ENCODE measurements around the gene EMD.

- TF ChIP-seq, protein P1, sequence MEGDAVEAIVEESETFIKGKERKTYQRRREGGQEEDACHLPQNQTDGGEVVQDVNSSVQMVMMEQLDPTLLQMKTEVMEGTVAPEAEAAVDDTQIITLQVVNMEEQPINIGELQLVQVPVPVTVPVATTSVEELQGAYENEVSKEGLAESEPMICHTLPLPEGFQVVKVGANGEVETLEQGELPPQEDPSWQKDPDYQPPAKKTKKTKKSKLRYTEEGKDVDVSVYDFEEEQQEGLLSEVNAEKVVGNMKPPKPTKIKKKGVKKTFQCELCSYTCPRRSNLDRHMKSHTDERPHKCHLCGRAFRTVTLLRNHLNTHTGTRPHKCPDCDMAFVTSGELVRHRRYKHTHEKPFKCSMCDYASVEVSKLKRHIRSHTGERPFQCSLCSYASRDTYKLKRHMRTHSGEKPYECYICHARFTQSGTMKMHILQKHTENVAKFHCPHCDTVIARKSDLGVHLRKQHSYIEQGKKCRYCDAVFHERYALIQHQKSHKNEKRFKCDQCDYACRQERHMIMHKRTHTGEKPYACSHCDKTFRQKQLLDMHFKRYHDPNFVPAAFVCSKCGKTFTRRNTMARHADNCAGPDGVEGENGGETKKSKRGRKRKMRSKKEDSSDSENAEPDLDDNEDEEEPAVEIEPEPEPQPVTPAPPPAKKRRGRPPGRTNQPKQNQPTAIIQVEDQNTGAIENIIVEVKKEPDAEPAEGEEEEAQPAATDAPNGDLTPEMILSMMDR (IDR thresholded peaks at IDR 0.05): no peak
- TF ChIP-seq POLR2A (IDR thresholded peaks at IDR 0.05): no peak
Observed at GRCh38 chrX:154403858-154404257, 24.8 kb downstream of the EMD start.
